ENCODE results near the gene SMIM14.
"Not testable (repeated sequence)": the region's sequence is repeated elsewhere in the genome, so short reads cannot be mapped to it uniquely, and the experiment has no call there.

SMIM14 gene

DNA sequence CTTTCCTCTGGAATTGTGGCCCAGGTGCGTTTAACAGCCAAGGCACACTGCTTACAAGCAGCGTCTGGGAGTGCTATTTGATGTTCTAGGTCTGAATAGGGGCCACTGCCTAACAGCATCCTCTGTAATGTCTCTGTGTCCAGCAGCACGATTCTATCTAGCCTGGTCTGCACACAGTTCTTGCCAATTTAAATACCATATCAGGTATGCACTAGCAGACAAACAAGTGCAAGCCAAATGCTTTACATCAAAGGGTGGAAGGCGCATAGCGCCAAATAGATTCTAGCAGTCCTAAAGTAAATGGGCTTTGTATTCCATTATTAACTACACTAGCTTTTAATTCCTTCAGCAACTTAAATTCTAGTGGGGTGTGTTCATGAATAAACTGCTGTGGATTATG, 95.6 kb downstream of the SMIM14 start:
- FAIRE-seq = no peak
- DNase-seq (ENCODE audit: insufficient read length) = no peak
- TF ChIP-seq POLR2AphosphoS5 (IDR thresholded peaks at IDR 0.05; ENCODE audit: low read depth, low read length) (no peak), TAF1 (IDR thresholded peaks at IDR 0.05; ENCODE audit: borderline replicate concordance, low read depth, low read length) (no peak), POLR2A (IDR thresholded peaks at IDR 0.05; ENCODE audit: low read depth, low read length) (no peak)

- FAIRE-seq (no peak), DNase-seq (ENCODE audit: insufficient read length) (no peak)
- no peak for TF ChIP-seq POLR2A (IDR thresholded peaks at IDR 0.05; ENCODE audit: low read depth, low read length)
- no peak for TF ChIP-seq TAF1 (IDR thresholded peaks at IDR 0.05; ENCODE audit: borderline replicate concordance, low read depth, low read length)
- TF ChIP-seq POLR2AphosphoS5 (IDR thresholded peaks at IDR 0.05; ENCODE audit: low read depth, low read length) = no peak
Measured at GRCh38 chr4:39542611-39543012, 96.1 kb downstream of the SMIM14 start.

GRCh38 chr4:39541987-39542610, 96.6 kb downstream of the SMIM14 start:
- FAIRE-seq (no peak), DNase-seq (ENCODE audit: insufficient read length) (no peak)
- TF ChIP-seq POLR2A (IDR thresholded peaks at IDR 0.05; ENCODE audit: low read depth, low read length) (no peak), TAF1 (IDR thresholded peaks at IDR 0.05; ENCODE audit: borderline replicate concordance, low read depth, low read length) (no peak), POLR2AphosphoS5 (IDR thresholded peaks at IDR 0.05; ENCODE audit: low read depth, low read length) (no peak)

GRCh38 chr4:39539089-39539611, 99.5 kb downstream of the SMIM14 start:
- FAIRE-seq (no peak), DNase-seq (ENCODE audit: insufficient read length) (no peak)
- no peak for TF ChIP-seq TAF1 (IDR thresholded peaks at IDR 0.05; ENCODE audit: borderline replicate concordance, low read depth, low read length)

DNA sequence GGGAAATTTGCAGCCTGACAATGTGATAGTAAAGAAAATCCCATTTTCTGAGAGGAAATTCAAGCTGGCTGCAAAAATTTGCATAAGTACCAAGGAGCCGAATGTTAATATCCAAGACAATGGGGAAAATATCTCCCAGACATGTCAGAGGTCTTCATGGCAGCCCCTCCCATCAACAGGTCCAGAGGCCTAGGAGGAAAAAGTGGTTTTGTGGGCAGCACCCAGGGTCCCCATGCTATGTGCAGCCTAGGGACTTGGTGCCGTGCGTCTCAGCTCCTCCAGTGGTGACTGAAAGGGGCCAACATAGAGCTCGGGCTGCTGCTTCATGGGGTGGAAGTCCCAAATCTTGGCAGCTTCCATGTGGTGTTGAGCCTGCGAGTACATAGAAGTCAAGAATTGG, 105.1 kb downstream of the SMIM14 start:
- DNase-seq (ENCODE audit: insufficient read length) = no peak
- no peak for FAIRE-seq
- no peak for TF ChIP-seq POLR2A (IDR thresholded peaks at IDR 0.05; ENCODE audit: low read depth, low read length)
- no peak for TF ChIP-seq TAF1 (IDR thresholded peaks at IDR 0.05; ENCODE audit: borderline replicate concordance, low read depth, low read length)
- TF ChIP-seq POLR2AphosphoS5 (IDR thresholded peaks at IDR 0.05; ENCODE audit: low read depth, low read length) = no peak

GRCh38 chr4:39532237-39532636, 106.4 kb downstream of the SMIM14 start:
- DNase-seq (ENCODE audit: insufficient read length) = not testable (repeated sequence)

GRCh38 chr4:39530682-39531081, 108.0 kb downstream of the SMIM14 start:
- no peak for TF ChIP-seq POLR2AphosphoS5 (IDR thresholded peaks at IDR 0.05; ENCODE audit: low read depth, low read length)
- TF ChIP-seq TAF1 (IDR thresholded peaks at IDR 0.05; ENCODE audit: borderline replicate concordance, low read depth, low read length) = no peak
- no peak for TF ChIP-seq POLR2A (IDR thresholded peaks at IDR 0.05; ENCODE audit: low read depth, low read length)
- no peak for DNase-seq (ENCODE audit: insufficient read length)
- no peak for FAIRE-seq

More at GRCh38 chr4:39532237-39532636, 106.4 kb downstream of the SMIM14 start:
- not testable (repeated sequence) for FAIRE-seq

GRCh38 chr4:39529534-39529933, 109.1 kb downstream of the SMIM14 start:
- FAIRE-seq (no peak), DNase-seq (ENCODE audit: insufficient read length) (no peak)
- TF ChIP-seq POLR2AphosphoS5 (IDR thresholded peaks at IDR 0.05; ENCODE audit: low read depth, low read length) (no peak), TAF1 (IDR thresholded peaks at IDR 0.05; ENCODE audit: borderline replicate concordance, low read depth, low read length) (no peak), POLR2A (IDR thresholded peaks at IDR 0.05; ENCODE audit: low read depth, low read length) (no peak)

- TF ChIP-seq TAF1 (IDR thresholded peaks at IDR 0.05; ENCODE audit: borderline replicate concordance, low read depth, low read length) = no peak
- no peak for TF ChIP-seq POLR2A (IDR thresholded peaks at IDR 0.05; ENCODE audit: low read depth, low read length)
- TF ChIP-seq POLR2AphosphoS5 (IDR thresholded peaks at IDR 0.05; ENCODE audit: low read depth, low read length) = no peak
- DNase-seq (ENCODE audit: insufficient read length) = no peak
- FAIRE-seq = no peak
Measured at GRCh38 chr4:39528061-39528465, 110.6 kb downstream of the SMIM14 start.

DNA sequence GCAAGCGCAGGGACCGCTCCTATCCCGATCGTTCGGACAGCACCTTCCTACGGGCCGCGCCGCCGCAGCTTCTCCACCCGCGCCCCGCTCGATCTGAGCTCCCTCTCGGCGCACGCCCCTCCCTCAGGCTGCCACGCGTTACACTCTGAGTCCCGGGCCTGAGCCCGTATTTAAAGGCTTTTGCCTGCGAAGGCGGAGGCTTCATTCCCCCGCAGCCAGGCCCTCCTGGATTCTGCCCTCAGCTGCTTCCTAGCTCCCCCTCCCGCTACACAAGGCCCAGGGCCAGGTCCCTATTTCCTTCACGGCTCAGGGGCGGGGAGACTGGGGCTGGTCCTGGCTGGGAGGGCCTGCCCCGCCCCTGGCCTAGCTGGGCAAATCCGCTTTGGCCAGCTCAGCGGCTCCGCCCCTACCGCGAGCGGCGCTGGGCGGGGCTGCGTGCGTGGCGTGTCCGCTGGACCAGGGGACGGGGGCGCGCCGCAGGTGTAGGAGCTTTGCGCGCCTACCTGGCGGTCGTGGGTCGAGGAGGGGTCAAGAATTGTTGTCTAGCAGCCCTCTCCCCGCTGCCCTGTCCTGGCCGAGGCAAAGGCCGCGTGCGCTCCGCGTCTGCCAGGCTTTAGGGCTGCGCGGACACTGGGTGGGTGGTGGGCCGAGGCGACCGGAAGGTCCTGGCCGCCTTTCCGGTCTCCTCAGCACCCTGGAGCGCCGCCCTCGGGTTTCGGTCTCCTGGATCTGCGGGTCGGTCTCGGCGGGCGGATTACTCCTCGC, 111.2 kb downstream of the SMIM14 start, which contains the start of gene UGDH:
Gene UGDH (minus strand): TSS at position 144 of the 765 bp plus-strand sequence. CDS start 5,927 bp downstream, outside the sequence.
- FAIRE-seq (peak; percentile 99), DNase-seq (ENCODE audit: insufficient read length) (peak; percentile 97)
- peak; percentile 16; the same call in 1 of the 2 replicates for TF ChIP-seq TAF1 (IDR thresholded peaks at IDR 0.05; ENCODE audit: borderline replicate concordance, low read depth, low read length)
- TF ChIP-seq POLR2AphosphoS5 (IDR thresholded peaks at IDR 0.05; ENCODE audit: low read depth, low read length) = peak; percentile 80
- TF ChIP-seq POLR2A (IDR thresholded peaks at IDR 0.05; ENCODE audit: low read depth, low read length) = peak; percentile 93

- no peak for FAIRE-seq
- DNase-seq (ENCODE audit: insufficient read length) = peak; percentile 32
Measured at GRCh38 chr4:39526765-39527295, 111.8 kb downstream of the SMIM14 start.

More at GRCh38 chr4:39526765-39527295, 111.8 kb downstream of the SMIM14 start:
- no peak for TF ChIP-seq POLR2AphosphoS5 (IDR thresholded peaks at IDR 0.05; ENCODE audit: low read depth, low read length)
- no peak for TF ChIP-seq POLR2A (IDR thresholded peaks at IDR 0.05; ENCODE audit: low read depth, low read length)
- TF ChIP-seq TAF1 (IDR thresholded peaks at IDR 0.05; ENCODE audit: borderline replicate concordance, low read depth, low read length) = no peak

Measured in GM12892 (cell line).